ENCODE measurements around the gene KIAA1671. TPM values are rescaled to one million over a fixed set of nuclear protein-coding genes. Genes with fewer than 3 reads are reported as not detected.

Gene KIAA1671
- total RNA-seq, 1 donor from 2014 or later, result 43.3 TPM

DNA sequence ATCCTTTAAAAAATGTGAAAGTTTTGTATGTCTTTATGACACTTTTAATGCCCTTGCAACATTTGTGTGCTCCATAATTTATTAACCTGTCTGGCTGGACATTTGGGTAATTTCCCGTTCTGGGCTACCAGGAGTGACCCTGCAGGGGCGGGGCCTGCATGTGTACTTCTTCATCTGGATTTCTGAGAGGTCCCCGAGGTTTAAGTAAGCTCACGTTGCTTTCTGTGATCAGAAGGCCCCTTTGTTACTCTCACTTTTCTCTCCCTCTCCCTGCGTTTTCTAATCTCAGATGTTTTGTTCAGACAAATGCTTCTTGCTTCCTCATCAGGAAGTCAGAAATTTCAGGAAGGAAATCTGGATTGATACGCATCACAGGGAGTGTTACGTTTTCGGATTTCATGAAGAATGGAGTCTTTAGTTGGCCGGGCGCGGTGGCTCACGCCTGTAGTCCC is 168.3 kb downstream of the KIAA1671 start:
- ATAC-seq, result peak; percentile 25

DNA sequence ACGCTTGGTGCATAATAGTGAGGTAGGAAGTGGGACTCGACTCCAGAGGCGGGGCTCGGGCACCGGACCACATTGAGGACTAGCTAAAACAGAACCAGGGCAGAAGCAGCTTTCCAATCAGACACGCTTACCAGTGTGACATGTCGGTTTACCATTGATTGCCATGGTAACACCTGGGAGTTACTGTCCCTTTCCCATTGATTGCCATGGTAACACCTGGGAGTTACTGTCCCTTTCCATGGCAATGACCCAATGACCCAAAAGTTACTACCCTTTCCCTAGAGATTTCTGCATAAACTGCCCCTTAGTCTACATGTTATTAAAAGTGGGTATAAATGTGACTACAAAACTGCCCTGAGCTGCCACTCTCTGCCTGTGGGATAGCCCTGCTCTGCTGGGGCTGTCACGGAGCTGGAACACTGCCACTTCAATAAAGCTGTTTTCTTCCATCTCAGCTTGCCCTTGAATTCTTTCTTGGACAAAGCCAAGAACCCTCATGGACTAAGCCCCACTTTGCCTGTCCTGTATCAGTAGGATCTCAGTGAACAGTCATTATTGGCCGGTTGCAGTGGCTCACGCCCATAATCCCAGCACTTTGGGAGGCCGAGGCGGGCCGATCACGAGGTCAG is 169.7 kb downstream of the KIAA1671 start:
- no peak for ATAC-seq

DNA sequence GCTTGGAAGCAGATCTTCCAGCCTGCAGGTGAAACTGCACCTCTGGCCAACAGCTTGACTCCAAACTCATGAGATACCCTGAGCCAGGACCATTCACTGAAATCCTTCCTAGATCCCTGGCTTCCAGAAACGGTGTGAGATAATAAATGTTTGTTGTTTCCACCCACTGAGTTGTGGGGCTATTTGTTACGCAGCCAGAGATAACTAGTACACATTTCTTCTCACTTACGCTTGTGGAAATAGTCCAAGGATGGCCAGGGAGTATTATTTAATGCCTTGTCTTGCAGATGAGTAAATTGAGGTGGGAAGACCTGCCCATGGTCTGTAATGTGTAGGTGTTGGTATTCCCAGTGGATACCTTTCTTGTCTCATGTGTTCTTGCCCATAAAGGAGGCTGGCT is 171.2 kb downstream of the KIAA1671 start:
- ATAC-seq, result no peak

DNA sequence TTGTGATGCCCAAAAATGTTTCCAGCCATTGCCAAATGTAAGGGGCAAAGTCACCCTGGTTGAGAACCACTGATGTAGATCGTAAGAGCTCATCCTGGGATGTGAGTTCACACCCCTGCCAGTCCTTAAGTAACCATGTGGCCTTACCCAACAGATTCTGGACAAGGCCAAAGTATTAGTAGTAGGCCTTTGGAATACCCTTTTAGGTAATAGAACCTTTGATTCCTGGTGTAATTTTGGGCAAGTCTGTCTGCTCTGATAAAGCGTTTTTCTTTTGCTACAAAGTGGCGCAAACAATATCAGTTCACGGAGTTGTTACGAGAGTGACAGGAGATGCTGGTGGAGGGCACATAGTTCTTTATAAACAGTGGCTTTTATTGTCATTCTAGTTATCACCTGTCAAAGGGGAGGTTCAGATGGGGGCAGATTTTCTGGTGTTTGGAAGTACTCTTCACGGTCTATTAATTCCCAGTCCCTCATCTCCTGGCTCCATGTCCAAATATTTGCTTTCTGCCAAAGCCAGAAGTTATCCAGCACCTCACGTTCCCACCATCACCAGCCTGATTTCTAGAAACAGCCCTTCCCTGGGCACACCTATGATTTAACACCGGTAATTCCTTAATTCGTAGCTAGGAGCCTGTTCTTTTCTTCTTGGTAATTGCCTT is 173.3 kb downstream of the KIAA1671 start:
- ATAC-seq, result no peak

DNA sequence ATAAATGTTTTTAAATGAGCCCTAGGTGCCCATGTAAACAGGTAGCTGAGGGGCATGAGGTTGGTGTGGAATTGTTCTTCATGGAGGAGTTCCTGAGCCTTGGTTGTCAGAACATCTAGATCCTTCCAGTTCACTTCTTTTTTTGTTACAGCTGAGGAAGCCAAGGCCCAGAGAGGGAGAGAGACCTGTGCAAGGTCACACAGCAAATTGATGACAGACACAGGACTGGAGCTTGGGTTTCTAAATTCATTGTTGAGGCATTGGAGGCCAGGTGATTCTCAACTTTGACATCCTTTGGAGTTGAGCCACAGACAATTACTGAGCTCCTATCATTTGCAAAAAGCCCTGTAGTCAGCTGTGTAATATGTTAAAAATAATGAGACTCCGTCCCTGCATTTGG is 174.0 kb downstream of the KIAA1671 start:
- no peak for ATAC-seq

DNA sequence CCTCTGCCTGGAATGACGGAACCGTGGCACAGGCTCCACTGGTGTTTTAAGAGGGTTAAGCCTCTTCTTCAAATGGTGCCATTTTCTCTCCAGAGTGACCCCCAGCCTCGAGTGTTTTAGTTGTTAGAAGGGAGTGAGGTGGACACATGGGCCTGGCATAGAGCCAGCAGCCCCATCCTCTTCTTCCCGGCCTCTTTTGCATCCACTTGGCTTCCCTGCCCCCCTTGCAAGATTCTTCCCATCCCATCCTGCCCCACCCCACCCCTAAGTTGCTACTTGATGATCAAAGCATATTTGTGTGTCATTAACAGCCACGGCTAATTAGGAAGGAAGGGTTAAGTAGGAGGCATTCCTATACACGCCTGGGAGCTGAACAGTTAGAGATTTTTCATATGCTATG is 174.8 kb downstream of the KIAA1671 start:
- no peak for ATAC-seq

DNA sequence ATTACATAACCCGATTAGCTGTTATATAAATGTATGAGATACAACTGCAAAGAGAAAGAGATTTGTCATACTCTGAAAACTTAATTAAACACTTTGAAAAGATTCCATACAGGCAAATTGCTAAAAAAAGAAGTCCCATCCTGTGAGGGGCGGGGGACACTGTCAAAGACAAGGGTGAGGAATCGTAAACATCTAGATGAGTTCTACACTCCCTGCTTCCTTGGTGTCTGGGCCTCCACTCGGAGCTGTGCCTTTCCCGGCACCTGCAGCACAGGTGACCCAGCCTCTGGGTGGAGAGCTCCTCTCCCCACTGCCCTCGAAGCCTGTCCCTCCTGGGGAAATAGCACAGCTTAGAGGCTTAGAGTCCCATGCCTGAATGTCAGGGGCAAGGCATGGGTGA is 177.9 kb downstream of the KIAA1671 start:
- peak; percentile 6 for ATAC-seq

DNA sequence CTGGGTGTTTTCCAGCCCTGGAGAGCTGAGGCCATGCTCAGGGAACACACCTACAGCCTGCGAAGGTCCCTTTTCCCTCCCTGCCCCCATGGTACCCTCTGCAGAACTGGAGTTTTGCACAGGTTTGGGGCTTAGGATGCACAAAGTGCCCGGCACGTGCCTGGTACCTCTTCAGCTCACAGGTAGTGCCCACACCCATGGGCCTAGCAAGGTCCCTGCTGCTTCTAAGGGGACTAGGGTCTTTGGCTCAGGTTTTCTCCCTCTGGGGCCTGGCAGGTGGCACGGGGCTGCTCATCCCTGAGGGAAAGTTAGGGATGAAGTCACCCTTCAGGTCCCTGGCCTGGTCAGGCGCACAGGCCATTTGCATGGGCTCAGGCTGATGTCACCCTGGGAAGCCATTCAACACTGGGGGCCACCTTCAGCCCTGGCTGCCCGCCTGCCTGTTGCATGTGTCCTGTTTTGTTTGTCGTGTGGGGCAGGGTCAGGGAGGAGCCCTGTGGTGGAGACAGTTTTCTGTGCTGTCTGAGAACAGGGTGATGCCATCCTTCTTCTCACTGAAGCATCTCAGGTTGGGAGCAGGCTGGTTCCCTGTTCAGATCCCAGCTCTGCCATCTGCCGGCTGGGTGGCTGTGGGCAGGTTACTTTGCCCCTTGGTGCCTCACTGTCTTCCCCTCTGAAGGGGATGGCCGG is 178.8 kb downstream of the KIAA1671 start:
- peak; percentile 5 for ATAC-seq

DNA sequence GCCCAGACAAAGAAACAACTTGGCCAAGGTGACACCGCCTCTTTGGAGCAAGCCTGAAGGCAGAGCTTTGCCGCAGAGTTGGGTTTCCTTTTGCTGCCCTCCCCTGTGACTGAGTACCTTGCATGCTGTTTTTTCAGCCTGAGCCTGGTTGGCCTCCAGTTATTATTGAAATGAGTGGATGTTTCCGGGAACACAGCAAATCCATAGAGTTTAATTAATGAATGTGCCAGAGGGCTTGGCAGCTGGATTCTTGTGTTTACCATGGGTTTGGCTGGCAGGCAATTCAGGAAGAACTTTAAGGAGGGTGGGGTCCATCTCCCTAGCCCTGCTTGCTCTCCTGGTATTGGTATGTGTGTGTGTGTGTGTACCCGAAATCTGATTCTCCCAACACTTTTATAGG is 181.5 kb downstream of the KIAA1671 start:
- peak; percentile 83 for ATAC-seq

DNA sequence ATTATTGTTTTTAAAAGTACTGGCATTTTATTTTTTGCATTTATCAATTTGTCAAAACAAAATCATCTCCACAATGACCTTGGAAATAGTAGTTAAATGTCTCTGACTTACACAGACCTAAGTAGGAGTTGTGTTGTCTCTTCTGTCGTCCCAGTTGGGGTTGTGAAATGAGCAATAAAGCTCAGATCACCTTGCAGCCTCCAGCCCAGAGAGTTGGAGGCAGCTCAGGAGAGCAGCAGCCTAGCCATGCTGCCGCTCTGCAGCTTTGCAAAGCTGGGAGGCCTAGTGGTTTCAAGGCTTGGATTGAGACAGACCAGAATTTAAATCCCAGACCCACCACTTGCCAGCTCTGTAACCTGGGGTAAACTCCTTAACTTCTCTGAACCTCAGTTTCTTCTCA is 181.9 kb downstream of the KIAA1671 start:
- ATAC-seq, result peak; percentile 24

DNA sequence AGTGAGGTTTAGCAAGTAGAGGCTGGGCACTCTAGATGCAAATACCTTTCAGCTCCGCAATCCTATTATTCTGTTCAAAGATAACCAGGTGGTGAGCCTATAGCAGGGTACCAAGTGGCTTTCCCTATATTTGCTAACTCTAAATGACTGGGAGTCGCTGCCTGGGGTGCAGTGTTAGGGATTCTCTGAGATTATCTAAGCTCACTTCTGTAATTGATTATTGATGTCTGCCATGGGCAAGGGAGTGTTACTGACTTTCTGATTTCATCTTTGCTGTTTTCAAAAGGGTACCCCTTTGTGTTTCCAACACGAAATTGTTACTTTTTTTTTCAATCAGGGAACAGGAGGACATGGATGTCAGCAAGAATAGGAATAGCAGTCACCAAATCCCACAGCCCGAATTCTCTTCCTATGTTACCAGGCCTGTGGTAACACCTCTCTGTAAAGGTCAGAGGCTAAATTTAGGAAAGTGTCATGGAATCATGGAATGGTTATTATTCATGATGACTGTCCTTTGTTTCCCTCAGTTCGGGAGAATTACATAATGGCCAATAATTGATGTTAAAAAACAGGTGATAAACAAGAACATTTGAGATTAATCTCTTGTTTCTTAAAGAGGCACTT is 184.5 kb downstream of the KIAA1671 start:
- ATAC-seq, result no peak

DNA sequence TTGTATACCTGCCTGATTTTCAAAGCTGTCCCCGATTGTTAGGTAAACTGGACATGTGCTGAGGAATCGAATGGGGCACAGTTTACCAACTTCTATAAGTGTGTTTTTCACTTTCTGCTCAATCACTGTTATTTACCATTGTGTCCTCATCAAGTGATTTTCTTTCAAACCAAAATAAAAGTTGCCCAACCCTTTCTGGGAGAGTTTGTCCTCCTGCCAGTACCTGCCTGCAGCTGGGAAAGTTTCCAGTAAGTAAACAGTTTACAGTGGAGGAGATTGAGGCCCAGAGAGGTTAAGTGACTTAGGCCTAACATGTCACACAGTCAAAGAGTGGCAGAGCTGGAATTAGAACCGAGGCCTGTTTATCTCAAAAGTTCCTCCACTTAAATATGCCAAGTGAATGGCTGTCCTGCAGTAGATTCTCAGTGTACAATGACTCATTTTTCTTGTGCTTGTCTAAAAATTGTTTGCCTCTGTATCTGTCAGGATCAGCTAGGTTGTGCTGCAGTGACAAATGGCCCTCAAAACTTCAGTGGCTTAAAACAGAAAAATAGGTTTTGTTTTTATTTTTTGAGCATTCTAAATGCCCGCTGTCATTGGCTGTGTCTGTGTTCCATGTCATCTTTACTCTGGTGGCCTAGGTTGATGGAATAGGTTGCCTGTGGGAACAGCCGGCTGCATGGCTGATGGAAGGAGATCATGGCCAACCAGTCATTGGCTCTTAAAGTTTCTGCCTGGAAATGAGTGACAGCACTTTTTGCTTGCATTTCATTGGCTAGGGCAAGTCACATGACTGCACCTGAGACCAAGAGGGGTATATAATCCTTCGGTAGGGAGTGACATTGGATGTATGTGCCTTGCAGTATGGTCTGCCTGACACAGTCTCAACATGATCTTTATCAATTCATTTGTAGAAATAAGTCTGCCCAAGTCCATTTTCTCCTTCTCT is 185.3 kb downstream of the KIAA1671 start:
- ATAC-seq, result peak; percentile 51

DNA sequence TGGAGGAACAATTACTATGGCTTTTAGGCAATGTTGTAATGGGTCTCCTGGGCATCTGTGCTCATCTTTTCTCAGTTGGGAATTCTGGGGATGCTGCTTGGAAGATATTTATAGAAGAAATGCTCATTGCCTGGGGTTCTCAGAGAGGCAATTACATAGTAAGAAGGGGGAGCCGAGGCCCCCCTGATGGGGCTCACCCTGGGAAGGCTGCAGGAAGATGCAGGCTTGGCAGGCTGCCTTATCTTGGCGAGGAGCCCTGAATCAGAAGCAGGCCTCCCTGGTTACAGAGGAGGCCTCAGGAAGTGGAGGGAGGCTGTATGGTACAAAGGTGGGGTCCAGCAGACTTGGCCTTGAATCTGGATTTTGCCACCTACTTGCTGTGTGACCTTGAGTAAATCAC is 186.5 kb downstream of the KIAA1671 start:
- no peak for ATAC-seq

DNA sequence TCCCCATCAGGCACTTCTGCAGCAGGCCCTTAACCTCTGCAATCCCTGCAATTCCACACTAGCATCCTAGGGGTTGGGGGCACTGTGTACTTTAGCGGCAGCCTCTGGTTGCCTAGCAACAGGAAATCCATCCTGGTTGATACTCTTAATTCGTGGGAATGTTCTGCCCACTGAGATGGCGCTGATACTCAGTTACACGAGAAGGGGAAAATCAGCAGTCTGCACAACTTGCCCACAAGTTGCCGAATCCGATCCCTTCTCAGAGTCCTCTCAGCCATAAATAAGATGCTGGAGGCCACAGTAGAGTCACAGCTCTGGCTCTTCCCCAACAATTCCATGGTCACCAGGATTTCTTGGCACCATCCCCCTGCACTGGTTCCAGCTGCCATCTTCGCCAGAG is 189.6 kb downstream of the KIAA1671 start:
- no peak for ATAC-seq

DNA sequence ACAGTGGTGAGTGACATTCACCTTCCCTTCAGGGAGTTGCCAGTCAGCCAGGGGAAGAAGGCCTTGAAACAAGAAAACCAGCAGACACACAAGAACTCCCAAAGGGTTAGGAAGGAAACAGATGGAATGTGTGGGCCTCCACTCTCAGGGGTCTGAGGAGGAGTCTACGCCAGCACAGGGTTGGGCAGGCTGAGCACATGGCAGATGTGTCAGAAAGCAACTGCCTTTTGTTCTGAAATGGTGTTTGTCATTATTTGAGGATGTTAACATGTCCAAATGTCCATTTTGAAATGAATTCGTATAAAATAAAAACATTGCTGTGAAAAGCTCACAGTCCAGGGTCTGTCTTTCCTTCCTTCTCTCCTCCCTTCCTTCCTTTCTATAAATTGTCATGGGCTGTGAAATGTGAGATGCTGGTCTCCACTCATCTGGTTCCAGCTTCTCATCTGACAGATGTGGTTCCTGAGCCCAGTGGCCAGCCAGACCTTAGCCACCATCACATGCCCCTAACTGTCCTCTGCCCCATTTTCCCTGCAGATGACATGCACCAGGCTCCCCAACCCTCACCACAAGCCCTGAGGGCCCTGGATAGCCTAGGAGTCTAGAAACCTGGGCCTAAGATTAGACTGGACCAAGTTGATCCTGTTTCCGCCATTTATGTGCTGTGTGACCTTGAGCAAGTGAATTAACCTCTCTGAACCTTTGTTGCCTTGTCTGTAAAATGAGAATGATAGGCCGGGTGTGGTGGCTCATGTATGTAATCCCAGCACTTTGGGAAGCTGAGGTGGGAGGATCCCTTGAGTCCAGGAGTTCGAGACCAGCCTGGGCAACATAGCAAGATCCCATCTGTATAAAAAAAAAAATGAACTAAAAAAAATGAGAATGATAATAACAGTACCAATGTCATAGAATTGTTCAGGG is 190.9 kb downstream of the KIAA1671 start:
- ATAC-seq, result no peak

DNA sequence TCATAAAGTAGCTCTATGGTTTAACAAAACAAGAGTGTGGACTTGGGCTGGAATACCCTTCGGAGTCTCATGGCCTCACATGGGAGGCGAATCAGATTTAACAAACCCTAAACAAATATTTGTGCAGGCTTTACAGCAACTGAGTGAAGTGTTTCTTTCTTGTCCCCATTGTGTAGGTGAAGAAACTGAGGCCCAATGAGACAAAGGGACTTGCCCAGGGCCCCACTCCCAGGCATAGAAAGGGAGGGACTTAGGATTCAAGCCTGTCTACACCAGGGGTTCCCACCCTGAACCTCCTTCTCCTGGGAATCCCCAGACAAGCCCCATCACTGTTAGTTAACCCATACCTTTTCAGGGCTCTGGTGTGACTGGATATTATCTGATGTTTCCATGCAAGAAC is 192.0 kb downstream of the KIAA1671 start:
- ATAC-seq, result no peak

DNA sequence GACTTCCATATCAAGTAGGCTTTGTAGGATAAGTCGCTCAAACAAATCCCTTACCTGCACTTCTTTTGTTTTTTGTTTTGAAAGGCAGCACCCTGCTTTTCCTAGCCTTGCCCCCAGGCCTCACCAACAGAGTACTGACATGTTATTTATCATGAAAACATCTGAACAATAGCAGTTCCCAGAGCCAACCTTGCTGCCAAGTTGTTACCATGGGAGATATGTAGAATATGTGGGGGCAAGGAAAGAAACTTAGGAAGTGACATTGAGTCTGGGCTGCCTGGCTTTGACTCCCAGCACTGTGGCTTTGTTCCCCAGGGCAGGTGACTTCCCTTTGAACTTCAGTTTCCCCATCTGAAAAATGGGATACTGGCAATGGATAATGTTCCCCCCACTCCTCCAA is 193.8 kb downstream of the KIAA1671 start:
- ATAC-seq, result no peak

DNA sequence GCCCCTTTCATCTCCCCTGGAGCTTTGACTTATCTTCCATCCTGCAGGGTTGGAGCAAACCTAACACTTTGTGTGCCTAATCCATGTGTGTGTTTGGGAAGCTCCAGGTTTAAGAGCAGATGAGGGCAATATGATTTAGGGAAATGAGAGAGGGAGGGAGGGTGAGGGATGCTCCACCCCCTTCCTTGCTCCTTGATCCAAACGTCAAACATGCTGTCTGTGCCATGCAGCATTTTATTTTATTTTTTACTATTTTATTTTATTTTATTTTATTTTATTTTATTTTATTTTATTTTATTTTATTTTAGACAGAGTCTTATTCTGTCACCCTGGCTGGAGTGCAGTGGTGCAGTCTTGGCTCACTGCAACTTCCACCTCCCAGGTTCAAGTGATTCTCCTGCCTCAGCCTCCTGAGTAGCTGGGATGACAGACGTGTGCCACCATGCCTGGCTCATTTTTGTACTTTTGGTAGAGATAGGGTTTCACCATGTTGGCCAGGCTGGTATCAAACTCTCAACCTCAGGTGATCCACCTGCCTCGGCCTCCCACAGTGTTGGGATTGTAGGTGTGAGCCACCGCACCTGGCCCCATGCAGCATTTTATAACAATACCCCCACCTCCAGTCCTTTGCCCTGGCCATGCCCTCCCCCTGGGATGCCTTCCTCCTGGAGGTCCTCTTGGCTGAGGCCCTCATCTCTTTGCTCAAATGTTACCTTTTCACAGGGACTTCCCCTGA is 194.6 kb downstream of the KIAA1671 start:
- ATAC-seq, result no peak

DNA sequence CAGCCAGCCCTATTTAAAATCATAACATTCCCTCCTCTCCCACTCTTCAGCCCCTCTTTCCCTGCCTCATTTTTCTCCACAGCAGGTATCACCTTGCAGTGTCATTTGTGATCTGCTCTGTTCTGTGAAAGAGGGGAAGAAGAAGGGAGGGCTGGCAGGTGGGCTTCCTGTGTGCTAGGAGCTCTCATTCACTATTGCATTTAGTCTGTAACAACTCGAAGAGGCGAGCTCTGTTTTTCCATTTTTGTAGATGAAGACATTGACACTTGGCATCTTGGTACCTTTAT is 195.1 kb downstream of the KIAA1671 start:
- ATAC-seq, result no peak

DNA sequence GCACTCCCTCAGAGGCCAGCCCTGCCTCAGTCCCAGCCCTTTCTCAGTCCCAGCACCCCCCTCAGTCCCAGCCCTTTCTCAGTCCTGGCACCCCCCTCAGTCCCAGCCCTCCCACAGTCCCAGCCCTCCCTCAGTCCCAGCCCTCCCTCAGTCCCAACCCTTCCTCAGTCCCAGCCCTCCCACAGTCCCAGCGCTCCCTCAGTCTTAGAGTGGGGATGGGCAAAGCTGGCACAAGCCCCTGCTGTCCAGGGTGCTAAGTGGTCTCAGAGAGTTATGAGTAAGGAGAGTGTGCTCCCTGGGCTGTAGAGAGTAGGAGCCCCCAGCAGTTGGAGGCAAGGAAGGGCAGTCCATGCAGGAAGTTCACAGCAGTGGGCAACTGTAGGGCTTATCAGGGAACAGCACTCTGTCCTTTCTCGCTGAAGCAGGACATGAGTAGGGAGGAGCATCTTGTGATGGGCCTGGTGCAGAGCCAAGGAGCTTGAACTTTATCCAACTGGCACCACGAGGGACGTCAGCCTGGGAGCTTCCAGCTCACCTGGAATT is 195.7 kb downstream of the KIAA1671 start:
- ATAC-seq, result peak; percentile 38
